ENCODE results near the gene GLI1.
"Not testable (repeated sequence)": the region's sequence is repeated elsewhere in the genome, so short reads cannot be mapped to it uniquely, and the experiment has no call there.

GLI1 gene

GRCh38 chr12:57490126-57490525 is 30.5 kb downstream of the GLI1 start:
- no peak for TF ChIP-seq CTCF (IDR thresholded peaks at IDR 0.05; ENCODE audit: low read depth, low read length, missing control alignments)
- no peak overlapping the region for H3K4me3 ChIP-seq (replicated peaks; ENCODE audit: low read depth, low read length)
- DNase-seq (ENCODE audit: extremely low read depth, low read depth), result no peak

- TF ChIP-seq CTCF (IDR thresholded peaks at IDR 0.05; ENCODE audit: low read depth, low read length, missing control alignments), result no peak
- no peak for DNase-seq (ENCODE audit: extremely low read depth, low read depth)
- H3K4me3 ChIP-seq (replicated peaks; ENCODE audit: low read depth, low read length), result no peak overlapping the region
These were observed 32.1 kb downstream of the GLI1 start for GRCh38 chr12:57491393-57492280.

DNA sequence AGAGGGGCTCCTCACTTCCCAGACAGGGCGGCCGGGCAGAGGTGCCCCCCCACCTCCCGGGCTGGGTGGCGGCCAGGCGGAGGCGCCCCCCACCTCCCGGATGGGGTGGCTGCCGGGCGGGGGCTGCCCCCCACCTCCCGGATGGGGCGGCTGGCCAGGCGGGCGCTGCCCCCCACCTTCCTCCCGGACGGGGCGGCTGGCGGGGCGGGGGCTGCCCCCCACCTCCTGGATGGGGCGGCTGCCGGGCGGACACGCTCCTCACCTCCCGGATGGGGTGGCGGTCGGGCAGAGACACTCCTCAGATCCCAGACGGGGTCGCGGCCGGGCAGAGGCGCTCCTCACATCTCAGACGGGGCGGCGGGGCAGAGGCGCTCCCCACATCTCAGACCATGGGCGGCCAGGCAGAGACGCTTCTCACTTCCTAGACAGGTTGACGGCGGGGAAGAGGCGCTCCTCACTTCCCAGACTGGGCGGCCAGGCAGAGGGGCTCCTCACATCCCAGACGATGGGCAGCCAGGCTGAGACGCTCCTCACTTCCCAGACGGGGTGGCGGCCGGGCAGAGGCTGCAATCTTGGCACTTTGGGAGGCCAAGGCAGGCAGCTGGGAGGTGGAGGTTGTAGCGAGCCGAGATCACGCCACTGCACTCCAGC is 35.6 kb downstream of the GLI1 start:
- not testable (repeated sequence) for H3K4me3 ChIP-seq (replicated peaks; ENCODE audit: low read depth, low read length); DNase-seq (ENCODE audit: extremely low read depth, low read depth)

GRCh38 chr12:57496822-57497221 is 37.2 kb downstream of the GLI1 start:
- no peak for DNase-seq (ENCODE audit: extremely low read depth, low read depth)
- H3K4me3 ChIP-seq (replicated peaks; ENCODE audit: low read depth, low read length), result no peak overlapping the region
- no peak for TF ChIP-seq CTCF (IDR thresholded peaks at IDR 0.05; ENCODE audit: low read depth, low read length, missing control alignments)

GRCh38 chr12:57497223-57498131 is 37.9 kb downstream of the GLI1 start:
- no peak for TF ChIP-seq CTCF (IDR thresholded peaks at IDR 0.05; ENCODE audit: low read depth, low read length, missing control alignments)
- no peak overlapping the region for H3K4me3 ChIP-seq (replicated peaks; ENCODE audit: low read depth, low read length)
- no peak for DNase-seq (ENCODE audit: extremely low read depth, low read depth)

DNA sequence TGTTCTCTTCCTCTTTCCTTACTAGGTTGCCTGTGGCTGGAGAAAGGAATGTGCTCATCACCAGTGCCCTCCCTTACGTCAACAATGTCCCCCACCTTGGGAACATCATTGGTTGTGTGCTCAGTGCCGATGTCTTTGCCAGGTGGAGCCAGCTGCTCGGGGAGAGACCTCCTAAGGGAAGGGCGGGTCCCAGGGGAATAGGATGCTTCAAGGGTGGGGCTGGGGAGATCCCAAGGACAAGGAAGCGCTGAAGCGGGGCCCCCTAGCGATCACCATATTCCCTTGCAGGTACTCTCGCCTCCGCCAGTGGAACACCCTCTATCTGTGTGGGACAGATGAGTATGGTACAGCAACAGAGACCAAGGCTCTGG is 38.5 kb downstream of the GLI1 start:
- TF ChIP-seq CTCF (IDR thresholded peaks at IDR 0.05; ENCODE audit: low read depth, low read length, missing control alignments), result no peak
- no peak for DNase-seq (ENCODE audit: extremely low read depth, low read depth)
- H3K4me3 ChIP-seq (replicated peaks; ENCODE audit: low read depth, low read length), result no peak overlapping the region

GRCh38 chr12:57498571-57498970 is 39.0 kb downstream of the GLI1 start:
- no peak for TF ChIP-seq CTCF (IDR thresholded peaks at IDR 0.05; ENCODE audit: low read depth, low read length, missing control alignments)
- no peak overlapping the region for H3K4me3 ChIP-seq (replicated peaks; ENCODE audit: low read depth, low read length)
- DNase-seq (ENCODE audit: extremely low read depth, low read depth), result no peak
